H54 (cell line): ENCODE measurements around the gene TBL1X.

Experiments
- DNase-seq: peaks from one replicate; pipeline ENCODE4 v3.0.0; 2011; ENCODE audit warnings: low spot score, mixed read lengths; ENCODE audit not compliant: insufficient read length
- FAIRE-seq: peaks from 3 replicates; lab custom pipeline; 2011; peaks lifted over from hg19 to GRCh38; lab: Jason Lieb, UNC
- POLR2A ChIP-seq: IDR thresholded peaks from 2 replicates; pipeline ENCODE4 v1.6.1; 2011; ENCODE audit warnings: low read depth, mild to moderate bottlenecking, low read length

The TBL1X gene

DNA sequence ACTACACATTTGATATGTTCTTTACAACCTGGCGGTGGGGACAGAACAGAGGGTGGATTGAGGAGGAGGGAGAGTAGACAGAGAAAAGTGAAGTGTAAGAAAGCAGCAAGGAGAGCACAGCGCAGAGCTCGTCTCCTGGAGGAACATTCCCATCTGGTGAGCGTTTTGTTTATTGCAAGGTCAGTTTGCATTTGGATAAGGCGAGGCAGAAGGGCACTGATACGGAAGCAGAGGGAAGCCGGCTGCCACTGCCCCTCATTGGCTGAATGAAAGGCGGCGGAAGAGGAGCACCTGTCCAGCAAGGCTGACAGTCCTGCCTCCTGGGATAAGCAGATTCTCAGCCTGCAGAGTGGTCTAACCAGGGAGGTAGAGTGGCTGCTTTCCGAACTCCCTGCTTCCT, 217.6 kb downstream of the TBL1X start:
- TF ChIP-seq POLR2A: no peak
- no peak for DNase-seq
- FAIRE-seq: no peak

DNA sequence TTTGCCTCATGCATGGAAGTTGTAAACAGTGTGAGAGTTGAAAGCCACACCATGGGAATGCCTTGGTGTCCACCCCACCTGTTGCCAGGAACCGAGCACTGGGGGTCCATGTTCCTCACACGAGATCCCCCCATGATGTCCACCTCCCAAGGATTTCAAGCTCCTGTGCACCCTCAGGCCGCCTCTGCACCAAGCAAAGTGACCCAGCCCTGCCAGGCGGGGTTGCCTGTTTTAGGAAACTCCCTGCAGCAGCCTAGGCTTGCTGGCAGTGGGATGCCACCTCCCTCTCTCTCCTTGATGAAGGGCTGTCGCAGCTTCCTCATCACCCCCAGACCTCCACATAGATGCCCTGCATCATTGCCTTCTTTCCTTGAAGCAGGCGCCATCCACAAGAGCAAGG, 218.0 kb downstream of the TBL1X start:
- FAIRE-seq (no peak), DNase-seq (no peak)
- TF ChIP-seq POLR2A: no peak

DNA sequence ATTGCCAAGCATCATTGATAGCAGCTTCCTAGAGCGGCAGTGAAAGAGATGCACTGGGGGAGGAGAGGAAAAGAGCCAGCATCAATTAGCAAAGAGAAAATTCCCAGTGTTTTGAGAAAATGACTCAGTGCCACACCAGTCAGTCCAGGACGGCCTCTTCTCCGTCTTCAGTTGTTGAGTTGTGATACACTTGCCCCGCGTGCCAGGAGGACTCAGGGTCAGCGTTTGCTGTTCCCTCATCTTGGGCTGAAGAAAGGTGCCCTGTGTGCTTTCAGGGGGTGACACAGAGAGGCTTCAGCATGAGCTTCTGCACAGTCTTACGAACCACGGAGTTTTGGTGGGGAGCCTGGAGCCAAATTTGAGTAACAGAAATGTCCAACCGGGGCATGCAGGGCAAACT, 218.5 kb downstream of the TBL1X start:
- FAIRE-seq (no peak), DNase-seq (no peak)
- no peak for TF ChIP-seq POLR2A

DNA sequence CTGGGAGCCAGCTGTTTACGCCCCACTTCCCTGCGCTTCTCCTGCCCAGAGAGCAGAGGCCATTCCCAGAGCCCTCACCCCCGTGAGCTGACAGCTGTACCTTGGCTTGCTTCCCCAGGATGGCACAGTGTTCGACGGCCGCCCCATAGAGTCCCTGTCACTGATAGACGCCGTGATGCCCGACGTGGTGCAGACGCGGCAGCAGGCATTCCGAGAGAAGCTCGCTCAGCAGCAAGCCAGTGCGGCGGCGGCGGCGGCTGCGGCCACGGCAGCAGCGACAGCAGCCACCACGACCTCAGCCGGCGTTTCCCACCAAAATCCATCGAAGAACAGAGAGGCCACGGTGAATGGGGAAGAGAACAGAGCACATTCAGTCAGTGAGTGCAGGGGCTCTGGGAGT, 223.0 kb downstream of the TBL1X start:
- DNase-seq: no peak
- no peak for TF ChIP-seq POLR2A
- no peak for FAIRE-seq

DNA sequence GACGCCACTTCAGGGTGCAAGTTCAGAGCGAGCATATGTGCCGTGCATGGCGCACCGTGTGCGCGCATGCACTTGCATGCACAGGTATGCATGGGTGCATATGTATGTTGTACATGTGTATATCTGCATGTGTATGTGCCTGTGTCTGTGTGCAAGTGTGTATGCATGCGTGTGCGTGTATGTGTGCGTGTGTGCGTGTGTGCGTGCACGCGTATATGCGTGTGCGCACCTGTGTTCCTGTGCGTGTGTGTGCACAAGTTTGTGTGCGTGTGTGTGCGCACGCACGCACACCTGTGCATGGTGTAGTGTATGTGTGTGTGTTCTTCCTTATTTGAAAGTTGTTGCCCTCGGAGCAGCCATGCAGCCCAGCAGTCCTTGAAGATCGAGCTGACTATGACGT, 224.0 kb downstream of the TBL1X start:
- FAIRE-seq (no peak), DNase-seq (no peak)
- no peak for TF ChIP-seq POLR2A

DNA sequence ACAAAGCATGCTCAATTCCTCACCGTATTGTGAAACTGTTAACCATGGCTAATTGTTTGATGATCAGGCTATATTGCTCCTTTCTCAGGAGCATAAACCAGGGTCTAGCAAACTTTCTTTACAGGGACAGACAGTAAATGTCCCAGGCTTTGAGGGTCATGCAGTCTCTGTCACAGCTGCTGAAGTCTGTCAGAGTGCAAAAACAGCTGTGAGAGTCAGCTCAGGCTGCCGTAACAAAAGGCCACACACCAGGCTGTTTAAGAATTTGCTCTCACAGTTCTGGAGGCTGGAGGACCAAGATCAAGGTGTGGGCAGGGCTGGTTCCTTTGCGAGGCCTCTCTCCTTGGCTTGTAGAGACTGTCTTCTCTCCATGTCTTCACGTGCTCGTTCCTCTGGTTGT, 225.2 kb downstream of the TBL1X start:
- DNase-seq (no peak), FAIRE-seq (no peak)
- TF ChIP-seq POLR2A: no peak

DNA sequence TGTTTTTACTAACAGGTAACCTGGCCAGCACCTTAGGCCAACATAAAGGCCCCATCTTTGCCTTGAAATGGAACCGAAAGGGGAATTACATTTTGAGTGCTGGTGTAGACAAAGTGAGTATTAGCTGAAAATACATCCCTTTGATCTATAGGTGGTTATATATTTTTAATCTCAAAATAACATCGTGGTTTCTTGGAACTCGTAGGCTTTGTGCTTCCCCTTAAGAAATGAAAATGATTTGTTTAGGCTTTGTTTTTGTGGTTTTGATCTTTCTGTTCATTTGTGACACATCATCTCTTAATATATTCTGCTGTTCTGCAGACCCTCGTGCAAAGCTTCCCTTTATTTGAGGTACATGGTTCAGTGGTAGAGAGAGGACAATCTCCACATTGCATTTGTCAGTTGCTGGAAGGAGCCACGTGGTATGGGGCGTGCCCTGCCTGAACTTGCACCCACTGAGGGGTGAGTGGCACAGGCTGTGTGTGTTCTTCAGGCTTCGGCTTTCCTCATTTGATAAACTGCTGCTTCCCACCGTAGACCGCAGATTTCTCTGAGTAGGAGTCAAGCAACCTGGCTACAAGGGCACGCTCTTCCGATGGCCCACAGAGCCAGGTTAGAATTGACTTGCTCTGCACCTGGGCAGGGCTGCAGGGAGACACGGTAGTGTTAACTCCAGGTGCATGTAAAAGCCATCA, 228.6 kb downstream of the TBL1X start:
- FAIRE-seq (no peak), DNase-seq (no peak)
- TF ChIP-seq POLR2A: no peak

DNA sequence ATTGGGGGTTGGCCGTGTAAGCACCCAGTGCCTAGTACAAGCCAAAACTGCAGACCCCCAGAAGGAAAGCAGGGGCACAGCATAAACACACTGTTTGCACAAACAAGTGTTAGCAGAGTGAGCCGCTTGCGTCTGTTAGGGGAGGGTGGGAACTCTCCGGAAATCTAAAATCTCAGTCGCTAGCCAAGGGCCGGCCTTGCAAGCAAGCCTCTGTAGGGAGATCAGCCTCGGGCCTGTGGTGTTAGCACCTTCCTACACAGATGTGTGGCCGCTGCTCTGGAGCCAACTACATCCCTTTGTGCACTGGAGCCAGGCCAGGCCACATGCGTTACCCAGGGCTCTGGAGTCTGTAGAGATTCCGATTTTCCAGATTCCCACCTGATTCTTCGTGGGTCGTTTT, 233.7 kb downstream of the TBL1X start:
- DNase-seq: no peak
- TF ChIP-seq POLR2A: no peak
- FAIRE-seq: no peak

DNA sequence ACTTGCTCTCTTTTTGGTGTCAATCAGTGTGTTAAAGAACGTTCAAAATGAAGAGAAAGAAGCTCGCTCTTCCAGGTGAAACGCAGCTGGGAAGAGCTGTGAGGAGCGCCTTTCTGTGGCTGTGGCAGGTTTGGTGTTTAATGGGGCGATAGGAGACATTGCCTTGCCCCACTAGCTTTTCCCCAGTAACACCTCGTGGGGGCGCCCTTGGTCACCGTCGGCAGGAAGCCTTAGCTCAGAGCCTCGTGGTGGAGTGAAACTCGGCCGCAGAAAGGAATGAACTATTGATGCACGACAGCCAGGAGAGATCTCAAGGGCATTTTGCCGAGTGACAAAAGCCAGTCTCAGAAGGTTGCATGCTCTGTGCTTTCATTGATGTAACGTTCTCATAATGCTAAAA, 235.7 kb downstream of the TBL1X start:
- DNase-seq (no peak), FAIRE-seq (no peak)
- TF ChIP-seq POLR2A: no peak

DNA sequence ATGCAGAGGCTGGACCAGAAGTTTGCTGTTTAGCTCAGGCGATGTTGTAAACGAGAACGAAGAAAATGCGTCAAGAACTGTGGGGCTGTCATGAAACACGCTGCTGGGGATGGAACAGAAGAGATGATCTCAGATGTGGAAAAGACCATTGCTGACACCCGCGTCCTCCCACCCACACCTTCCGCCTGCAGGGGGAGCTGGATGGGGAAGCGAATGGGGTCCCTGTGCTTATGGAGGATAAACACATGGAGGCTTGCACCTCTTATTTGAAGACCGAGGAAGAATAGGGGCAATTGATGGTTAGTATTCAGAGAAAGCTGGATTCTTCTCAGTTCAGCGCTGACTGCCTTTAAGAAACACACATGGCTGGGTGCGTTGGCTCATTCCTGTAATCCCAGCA, 236.9 kb downstream of the TBL1X start:
- TF ChIP-seq POLR2A: no peak
- FAIRE-seq (no peak), DNase-seq (no peak)

DNA sequence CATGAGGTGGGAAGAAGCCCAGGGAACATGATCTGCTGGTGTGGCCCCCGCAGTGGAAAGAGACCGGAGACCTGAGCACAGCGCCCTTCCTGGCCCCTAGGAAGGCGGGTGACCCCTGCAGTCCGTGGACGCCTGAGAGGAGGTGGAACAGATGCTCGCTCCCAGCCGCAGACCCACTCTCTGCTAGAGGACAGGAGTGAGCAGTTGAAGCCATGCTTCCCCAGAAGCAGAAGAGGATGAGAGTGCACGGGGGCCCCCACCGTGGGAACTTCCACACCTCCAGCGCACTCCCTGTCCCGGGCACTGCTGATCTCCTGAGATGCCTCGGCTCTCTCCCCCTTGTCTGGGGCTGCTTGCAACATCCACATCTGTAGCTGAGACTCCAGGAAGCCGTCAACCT, 238.5 kb downstream of the TBL1X start:
- DNase-seq (no peak), FAIRE-seq (no peak)
- TF ChIP-seq POLR2A: no peak

DNA sequence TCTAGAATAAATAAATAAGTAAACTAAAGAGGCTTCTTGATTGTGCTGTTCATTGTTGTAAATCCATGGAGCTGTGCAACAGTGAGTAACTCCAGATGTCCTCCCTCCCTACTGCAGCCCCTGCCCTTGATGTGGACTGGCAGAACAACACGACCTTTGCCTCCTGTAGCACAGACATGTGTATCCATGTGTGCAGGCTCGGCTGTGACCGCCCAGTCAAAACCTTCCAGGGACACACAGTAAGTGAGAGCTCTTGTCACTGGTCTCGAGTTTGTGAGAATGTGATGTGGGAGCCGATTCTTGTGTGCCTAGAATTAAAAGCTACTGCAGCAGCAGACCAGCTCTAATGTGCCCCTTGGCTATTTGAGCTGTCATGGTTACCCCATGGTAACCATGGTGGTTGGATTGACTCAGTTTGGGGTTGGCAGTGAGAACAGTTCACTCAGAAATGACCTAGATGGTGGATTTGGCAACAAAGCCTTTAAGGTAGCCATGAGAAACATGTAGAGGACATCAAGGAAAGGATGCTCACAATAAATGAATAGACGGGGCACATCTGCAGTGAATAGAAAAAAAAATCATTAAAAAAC, 240.1 kb downstream of the TBL1X start:
- DNase-seq (no peak), FAIRE-seq (no peak)
- no peak for TF ChIP-seq POLR2A

DNA sequence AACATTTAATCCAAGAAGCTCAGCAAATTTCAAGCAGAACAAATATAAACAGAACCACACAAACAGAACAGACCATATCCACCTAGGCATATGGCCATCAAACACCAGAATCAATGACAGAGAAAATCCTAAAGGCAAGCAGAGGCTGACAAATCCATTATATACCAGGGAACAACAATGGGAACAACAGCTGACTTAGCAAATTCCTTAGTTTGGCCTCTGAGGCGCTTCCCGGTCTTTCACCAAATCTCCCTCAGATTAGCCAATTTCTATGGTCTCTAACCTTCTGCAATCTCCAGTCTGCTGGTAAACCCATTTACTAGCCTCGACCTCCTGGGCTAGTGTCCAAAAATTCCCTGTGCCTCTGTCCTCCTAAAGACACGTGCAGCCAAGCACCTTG, 241.6 kb downstream of the TBL1X start:
- no peak for FAIRE-seq

DNA sequence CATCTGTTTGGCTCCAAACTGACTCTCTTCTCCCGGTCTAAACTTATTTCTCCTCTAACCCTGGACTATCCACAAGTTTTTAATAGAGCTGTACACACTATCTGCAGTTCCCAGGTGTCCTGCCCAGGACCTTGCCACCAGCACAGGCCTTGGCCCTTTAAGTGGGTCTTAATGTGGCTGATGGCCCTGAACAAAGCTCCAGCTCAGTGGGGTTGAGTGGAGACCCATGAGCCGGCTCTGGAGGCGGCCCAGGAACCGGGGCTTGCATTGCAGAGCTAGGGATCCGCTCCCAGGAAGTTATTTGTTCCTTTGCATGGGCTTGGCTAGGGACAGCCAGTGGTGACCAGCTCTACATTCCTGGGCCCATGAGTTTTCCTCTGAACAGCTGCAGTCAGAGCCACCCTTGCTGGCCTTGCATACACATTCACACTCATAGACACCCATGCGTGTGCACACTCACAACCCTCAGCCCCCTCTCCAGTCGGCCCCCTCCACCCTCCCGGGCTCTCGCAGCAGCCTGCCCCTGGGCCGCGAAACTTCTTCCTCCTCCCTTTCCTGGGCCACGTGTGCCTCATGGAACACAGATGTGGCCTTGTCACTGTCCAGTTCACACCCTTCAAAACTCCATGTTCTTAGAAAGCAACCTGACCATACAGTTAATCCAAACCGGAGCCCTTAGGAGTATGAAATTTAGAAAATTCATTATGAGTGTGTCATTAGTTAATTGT, 242.6 kb downstream of the TBL1X start:
- no peak for TF ChIP-seq POLR2A
- no peak for FAIRE-seq
- DNase-seq: no peak

More for the DNA sequence above, 241.6 kb downstream of the TBL1X start:
- DNase-seq: no peak
- TF ChIP-seq POLR2A: no peak
